NCI-H2081 (cell line): ENCODE data around the gene FAM13A.

Experiments used
- DNase-seq, 2 experiments: peaks; one replicate each; lab custom pipeline; 2025; lab: John Stamatoyannopoulos, UW

Gene FAM13A

DNA sequence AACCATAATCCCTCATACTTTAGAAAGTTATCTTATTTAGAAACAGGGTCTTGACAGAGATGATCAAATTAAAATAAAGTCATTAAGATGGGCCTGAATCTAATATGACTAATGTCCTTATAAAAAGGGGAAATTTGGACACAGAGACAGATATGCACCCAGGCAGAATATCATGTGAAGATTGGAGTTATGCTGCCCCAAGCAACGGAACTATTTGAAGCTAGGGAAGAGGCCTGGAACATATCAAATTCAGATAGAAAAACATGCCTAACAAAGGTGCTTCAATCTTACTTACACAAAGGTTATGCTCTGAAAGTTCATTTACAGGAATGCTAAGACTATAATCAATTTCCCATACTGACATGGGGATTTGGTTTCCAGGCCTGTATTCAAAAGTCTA lies 246.7 kb downstream of the FAM13A start:
- DNase-seq, result no peak

DNA sequence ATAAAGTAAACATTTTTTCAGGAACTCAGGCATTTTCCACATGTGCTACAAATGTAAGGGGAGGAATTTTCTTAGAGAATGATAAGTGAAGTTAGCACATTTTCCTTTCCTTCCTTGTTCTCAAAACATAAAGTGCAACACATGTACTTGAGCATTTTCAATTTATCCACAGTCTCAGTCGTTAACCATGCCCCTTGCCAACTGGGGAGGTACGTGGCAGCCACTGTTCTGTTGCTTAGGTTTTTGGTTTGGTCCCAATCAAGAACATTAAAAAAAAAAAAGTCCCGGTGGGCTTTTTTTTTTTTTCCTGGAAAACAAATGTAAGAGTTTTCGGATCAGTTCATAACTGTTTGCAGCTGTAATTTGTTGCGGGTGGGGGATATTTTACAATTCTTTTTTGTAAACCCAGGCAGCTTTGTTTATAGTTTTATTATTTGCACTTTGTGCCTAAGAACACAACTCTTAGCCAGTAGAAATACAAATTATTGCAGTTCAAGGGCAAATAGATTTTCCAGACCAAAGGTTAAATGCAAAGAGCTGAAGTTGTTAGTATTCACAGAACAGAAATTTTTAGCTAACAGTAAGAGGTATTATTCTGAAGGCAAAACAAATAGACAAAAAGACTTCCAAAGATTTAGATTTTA lies 247.3 kb downstream of the FAM13A start:
- DNase-seq, result no peak

DNA sequence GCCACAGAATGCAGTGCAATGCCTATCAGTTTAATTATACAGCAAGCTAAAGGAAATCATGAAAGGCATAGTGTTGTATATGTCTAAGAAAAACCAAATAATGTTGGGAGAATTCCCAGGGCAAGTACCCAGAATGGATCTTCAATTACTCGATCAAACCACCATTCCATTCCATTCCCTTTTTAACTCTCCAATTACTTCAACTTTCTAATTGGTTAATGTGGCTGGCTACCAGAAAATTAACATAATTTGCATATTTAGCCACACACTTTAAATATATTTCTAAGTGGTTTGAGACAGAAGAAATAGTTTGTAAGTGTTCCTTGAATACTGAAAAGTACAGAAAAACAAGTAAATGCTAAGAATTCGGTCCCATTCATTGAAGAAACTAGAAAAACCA lies 247.9 kb downstream of the FAM13A start:
- no peak for DNase-seq

DNA sequence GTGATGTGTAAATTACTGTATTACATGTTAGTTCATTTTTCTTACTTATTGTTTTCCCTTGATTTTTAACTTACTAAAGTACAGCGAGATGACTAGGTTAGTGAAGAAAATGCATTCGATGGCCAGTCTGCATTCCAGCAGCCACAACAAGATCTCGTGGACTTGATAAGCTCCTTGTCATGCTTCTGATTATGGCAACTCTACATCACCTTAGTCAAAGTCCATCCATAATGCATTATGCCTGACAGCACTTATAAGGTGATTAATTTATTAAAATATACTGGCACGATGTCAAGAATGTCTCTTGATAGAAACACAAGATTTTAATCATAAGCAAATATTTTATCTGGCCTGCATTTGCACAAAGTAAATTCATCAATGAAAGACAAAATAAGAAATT lies 249.5 kb downstream of the FAM13A start:
- DNase-seq, result no peak

DNA sequence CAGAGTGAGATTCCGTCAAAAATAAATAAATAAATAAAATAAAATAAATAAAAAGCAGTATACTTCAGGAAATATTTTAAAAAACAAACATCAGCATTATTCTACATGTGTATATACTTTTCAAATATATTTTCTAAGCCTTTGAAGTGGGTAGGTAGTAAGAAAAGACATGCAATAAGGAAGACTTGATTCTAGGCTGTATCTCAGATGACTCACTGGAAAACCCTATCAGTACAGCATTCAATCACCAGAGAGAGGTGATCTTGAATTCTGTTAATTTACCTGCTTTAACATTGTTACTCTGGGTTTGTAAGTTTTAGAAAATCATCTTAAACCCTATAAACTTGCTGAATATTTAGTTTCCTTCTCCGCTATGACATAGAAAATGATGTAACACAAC lies 252.8 kb downstream of the FAM13A start:
- DNase-seq, result no peak

DNA sequence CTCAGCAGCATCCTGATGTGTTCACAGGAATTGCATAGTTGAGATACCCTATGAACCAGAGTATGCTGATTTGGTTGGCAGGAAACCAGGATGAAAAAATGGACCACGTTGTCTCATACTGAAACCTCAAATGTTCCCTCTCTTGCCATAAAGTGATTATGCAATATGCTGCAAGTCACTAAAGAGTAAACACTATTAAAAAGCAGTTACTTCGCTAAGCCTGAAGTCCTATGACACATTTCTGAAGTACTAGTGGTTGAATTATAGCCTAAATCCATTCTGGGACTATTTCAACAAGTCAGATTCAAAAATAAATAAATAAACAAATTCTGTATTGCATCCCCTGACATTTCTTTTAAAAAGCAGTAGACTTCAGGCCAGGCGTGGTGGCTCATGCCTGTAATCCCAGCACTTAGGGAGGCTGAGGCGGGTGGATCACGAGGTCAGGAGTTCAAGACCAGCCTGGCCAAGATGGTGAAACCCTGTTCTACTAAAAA lies 253.3 kb downstream of the FAM13A start:
- no peak for DNase-seq

DNA sequence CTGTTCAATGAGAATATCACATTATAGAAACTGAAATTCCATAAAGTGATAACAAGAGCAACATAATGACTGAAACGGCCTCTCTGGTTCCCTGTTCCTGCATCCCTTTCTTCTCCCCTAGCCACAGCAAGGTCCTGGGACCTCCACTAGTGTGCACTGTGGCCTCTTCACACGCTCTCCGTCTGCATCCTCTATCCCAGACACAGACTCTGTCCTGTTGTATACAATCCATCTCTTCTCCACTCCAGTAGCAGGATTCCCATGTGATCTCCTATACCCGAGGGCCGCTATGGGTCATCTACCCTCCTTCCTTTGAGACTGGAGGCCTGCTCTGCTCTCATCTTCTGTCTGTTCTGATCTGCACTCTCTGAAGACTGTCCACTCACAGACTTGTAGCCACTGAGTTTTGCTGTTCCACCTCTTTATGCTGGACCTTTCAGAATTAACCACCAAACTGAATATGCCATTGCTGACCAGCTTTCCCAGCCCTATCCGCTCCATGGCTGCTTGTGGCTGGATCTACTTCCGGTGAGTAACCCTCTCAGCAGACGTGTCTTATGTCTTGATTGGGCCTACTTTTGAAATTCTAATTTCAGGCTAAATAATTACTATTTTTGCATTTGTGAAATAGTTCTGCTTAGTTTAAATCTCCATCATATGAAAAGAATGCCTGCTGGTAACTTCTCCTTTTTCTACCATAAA lies 254.2 kb downstream of the FAM13A start:
- DNase-seq, result no peak

DNA sequence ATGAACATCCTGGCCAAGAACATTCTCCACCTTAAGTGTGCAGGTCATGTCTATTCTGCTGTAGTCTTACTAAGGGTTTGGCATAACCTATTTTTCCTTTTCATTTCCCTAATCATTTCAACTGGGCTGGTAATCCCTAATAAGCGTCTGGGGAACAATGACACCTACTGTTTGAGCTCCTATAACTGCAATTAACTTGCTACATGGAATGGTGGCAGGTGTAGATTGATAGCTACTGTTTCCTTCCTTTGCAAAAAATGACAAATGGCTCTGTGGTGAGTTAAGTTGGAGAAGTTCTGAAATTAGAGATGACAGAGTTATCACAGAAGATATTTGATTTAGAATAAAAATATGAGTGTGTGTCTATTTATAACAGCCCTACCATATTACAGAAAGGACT lies 254.8 kb downstream of the FAM13A start:
- DNase-seq, result peak in 1 of 2 experiments; percentile 53

DNA sequence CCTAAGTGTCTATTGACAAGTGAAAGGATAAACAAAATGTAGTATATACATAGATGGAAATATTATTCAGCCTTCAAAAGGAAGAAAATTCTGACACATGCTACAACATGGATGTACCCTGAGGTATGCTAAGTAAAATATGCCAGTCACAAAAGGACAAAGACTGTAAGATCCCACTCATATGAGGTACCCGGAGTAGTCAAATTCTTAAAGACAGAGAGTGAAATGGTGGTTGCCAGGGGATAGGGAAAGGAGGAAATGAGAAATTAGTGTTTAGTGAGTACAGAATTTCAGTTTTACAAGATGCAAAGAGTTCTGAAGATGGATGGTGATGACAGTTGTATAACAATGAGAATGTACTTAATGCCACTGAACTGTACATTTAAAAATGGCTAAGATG lies 257.1 kb downstream of the FAM13A start:
- DNase-seq, result no peak

DNA sequence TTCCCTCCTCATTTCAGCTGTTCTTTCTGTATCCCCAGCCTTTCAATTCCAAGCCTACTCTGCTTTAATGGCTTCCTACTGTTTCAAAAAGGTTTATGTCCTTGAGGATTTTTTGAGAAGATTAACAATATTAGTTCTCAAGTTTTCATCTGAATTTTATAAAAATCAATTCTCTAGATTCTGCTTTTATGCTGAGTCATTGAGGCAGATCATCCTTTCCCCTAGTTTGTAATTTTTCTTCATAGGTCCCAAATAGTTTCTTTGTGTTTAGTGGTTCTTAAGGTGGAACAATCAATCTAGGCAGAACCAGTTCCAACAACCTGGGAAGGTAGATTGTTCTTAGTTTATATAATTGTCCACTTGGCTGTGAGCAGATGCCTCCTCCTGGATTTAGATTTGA lies 259.3 kb downstream of the FAM13A start:
- DNase-seq, result no peak

DNA sequence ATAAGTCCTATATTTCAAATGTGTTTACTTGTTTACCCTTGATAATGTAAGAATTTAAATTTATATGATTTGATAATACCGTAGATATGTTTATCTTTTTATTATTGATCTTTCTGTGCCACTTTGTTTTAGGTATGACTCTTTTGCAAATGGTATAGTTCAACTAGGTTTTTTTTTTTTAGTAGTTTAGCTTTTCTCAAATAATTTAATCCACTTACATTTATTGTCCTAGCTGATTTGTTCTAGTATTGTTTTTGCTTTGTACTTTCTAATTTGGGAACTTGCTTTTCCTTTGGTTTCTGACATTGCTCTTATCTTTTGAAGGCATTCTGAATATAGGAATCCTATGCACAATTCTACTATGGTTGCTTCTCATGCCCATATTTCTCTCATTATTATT lies 260.4 kb downstream of the FAM13A start:
- DNase-seq, result no peak

DNA sequence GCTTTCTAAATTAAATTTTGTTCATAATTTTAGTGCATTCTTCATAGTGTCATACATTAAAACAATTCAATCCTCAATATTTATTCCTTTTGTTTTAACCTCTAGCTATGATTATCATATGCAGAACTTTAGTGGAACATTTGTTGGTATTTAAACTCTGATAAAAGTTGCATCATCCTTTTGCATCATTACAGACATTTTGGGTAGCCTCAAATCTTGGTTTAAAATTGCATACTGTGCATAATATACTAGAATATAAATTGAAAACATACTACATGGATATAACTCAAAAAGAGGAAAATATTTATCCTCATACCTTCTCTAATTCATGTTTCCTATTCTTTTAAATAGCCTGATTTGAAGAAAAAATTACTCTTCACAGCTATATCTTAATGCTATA lies 262.0 kb downstream of the FAM13A start:
- no peak for DNase-seq

DNA sequence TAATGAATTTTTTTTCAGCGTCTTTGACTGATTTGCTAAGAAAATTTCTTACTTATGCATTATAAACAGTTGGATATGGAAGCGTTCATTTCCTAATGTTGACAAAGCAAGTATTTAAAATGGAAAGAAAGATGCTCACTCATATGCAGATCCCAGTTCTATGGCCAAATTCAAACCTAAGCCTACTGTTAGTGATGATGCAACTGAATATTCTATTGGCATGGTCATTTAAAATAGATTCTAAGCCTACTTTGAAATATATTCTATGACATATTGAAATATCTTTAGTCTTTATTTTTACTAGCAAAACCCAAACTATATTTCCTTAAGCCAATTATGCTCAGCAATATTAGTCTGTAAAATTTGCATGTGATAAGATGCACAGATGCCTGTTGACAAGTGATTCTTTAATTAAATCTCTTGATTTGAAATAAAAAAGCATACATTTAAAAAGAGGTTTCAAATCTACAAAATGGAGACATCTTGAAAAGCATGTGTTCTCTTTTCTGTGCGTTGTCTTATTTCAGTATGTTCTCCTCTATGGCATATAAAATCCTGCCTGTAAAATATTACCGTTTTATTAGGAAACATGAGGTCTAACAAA lies 262.8 kb downstream of the FAM13A start:
- DNase-seq, result no peak

DNA sequence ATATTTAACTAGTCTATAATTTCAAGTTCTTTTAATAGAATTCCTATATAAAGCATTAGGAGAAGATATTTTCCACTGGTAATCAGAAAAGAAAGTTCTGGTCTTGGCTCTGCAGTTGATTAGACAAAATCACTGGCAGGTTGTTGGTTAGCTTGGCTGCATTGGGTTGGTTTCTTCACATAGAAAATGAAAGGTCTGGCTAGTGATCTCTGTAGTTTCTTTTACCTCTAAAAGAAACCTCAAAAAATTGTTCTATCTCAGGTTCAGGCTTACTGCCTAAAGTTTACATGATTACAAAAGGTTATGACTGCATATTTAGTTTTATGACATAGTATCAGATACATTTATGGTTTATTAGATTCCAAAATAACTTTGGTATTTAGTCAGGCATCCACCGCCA lies 263.5 kb downstream of the FAM13A start:
- no peak for DNase-seq

DNA sequence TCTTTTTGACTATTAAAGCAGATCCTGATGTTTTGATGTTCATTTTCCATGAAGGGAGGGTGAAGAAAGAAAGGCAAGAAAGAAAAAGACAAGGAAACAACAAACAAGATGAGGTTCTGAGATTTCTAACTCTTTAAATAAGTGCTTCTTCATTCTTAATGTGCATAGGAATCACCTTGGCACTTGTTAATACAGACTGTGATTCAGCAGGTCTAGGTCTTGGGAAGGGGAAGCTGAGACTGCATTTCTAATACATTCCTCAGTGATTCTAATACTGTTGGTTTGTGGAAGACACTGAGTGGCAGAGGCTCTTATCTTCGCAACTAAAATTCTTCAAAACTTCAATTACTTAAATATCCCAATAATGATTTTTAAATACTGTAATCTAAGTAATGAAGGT lies 264.2 kb downstream of the FAM13A start:
- no peak for DNase-seq

DNA sequence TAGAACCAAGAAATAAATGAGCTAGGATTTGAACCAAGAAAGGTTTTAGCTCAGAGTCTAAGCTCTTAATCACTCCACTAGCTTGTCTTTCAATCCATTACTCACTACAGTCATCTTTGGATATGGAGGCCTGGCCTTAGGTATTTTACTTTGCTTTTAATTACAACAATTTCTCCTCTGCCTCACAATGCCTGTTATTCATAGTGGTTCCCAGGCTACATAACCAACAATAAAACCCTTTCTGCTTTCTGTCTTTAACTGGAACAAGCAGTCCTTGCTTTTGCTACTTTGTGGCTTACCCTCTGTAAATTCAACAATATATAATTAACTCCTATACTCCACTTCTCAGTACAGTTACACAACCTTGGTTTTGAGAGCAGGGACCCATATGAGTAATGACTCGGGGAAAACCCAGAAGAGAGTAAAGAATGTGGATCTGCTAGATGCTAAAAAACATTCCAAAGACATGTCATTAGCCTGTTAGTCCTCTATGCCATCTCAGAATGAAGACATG lies 264.7 kb downstream of the FAM13A start:
- DNase-seq, result no peak

DNA sequence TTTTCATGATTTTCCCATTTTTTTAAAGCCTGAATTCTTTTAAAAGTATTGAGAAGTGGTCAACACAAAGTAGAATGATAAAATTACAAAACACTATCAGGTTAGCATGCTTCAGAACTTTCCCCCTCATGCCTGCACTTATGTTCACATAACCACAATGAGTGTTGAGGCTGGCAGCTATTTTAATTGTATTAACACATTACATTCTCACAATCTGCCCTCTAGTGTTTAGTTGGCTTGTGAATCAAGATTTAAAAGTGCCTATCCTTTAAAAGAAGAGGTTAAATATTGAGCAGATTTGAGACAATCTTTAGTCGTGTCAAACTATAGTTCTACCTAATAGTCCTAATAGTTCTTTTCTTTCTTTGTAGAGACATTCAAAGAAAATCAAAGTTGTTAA lies 265.7 kb downstream of the FAM13A start:
- no peak for DNase-seq

DNA sequence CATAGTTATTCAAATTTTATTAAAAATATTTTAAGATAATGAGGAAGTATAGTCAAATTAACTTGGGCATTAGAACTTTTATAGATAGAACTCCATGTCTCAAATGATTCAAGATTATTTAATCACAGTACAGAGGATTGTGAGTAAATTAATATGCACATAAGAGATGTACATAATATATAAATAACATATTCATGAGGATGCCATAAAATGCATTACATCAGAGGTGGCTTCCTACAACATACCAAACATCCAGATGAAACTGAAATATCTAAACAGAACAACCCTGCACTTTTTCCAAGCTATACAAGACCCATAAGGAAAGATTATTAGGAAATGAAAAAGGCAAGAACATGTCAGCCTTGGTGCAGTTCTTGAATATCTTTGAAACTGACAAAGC lies 268.1 kb downstream of the FAM13A start:
- DNase-seq, result no peak

DNA sequence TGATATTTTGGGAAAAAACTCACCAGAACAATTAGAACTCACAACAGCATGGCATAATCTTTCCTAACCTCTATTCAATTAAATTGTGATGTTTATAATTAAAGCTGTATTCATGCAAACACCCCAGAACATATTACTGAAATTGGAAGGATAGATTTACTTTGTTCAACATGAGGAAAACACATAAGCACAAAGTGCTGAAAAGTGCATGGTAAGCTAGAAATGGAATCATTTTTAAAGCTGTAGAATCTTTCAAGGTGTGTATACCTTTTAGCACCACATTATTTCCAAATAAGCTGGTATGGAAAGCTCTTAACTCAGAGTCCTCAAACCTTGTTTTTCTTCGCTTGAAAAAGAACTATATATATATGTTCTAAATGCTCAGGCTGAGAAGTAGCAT lies 268.6 kb downstream of the FAM13A start:
- DNase-seq, result no peak

DNA sequence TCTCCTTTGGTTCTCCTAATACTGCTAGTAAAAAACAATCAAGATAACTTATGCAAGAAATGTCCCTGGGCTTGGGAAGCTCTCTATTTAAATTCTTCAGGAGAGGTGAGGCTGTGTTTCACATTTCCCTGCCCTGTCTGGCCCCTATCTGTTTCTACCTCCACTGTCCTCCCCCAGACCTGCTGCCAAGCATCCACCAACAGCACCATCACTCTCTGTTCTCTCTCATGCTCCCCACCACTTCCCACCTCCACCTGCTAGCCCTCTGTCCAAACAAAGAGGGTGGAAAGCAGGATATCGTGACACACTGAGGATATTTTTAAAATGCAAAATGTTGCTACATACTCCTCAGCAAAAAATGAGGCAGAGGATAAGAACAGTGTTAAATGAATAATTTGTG lies 271.0 kb downstream of the FAM13A start:
- no peak for DNase-seq

DNA sequence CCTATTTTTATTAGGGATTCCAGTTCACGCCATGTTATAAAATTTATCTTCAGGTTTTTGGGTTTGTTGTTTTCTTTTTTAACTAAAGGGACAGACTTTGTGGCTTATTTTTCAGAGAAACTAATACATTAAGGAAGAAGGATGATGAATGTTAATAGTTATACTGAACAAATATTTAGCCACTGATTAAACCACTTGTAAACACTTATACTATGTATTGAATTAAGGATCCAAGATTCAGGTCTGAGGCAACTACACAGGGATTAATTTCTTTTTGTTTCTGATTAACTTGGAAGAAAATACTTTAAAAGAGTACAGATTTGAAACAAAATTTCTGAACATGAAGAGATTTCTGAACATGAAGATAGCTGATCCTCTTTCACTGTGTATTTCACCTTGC lies 276.6 kb downstream of the FAM13A start:
- DNase-seq, result no peak

DNA sequence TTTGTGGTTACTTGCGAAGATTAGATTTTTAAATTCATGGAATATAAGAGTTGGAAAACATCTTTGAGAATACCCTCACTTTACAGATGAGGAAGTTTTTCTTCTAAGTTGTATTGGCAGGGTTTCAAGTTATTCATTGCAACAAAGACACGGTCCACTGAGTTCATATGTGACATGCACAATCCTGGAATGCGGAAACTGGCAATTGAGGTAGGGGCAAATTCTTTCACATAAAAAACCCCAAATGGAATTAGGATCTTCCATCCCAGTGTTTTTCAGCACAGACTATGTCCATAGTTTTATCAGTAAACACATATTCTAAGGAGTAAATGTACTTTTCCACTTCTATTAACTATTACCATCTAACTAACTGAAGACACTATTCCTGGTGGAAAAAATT lies 277.6 kb downstream of the FAM13A start:
- DNase-seq, result no peak

DNA sequence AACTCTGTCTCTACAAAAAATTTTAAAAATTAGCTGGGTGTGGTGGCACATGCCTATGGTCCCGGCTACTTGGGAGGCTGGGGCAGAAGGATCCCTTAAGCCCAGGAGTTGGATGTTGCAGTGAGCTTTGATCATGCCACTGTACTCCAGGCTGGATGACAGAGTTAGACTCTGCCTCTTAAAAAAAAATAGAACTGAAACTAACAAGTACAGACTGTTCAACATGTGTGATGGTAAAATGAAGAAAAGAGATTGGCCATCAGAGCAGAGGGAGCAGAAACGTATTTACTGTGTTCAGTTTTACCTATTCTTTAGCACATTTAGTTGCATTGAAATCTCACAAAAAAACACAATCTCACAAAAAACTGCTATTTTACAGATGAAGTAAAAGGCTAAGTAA lies 281.5 kb downstream of the FAM13A start:
- DNase-seq, result no peak
